IPS-NIHi7 (cell line): Measurements from ENCODE around the gene ECE2.

ENCODE experiments used
- DNase-seq: peaks from one replicate; pipeline ENCODE4 v3.0.0; 2012; ENCODE audit warnings: mixed read lengths; ENCODE audit errors: extremely low spot score

The ECE2 gene

DNA sequence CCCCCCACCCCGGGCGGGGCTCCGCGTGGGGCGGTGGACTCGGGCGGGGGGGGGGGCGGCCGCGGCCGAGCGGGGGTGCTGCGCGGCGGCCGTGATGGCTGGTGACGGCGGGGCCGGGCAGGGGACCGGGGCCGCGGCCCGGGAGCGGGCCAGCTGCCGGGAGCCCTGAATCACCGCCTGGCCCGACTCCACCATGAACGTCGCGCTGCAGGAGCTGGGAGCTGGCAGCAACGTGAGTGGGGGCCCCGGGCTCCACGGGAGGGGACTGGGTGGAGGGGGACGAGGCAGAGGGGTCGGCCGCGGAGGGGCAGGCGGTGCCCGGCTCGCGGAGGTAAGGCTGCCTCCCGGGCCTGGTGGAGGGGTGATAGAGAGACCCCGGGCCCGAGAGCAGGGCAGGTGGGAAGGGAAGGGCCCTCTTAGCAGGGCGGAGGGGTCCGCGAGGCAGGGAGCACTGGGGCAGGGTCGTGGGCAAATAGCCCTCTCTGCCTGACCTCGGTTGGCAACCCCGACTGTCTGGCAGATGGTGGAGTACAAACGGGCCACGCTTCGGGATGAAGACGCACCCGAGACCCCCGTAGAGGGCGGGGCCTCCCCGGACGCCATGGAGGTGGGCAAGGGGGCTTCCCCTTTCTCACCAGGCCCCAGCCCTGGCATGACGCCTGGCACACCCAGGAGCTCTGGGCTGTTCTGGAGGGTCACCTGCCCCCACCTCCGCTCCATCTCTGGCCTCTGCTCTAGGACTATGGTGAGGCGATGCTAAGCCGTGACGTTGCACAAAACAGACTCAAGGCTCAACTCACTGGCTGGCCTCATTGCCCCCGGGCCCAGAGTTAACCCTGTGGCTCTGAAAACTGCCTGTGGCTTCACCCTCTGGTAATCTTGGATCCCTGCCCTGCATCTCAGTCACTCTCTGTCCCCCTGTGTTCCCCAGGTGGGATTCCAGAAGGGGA, at the start of gene ECE2:
ECE2 (plus strand) TSS at position 62 of the 950 bp plus-strand sequence; CDS start at position 194, 132 bp downstream.
- no peak for DNase-seq

DNA sequence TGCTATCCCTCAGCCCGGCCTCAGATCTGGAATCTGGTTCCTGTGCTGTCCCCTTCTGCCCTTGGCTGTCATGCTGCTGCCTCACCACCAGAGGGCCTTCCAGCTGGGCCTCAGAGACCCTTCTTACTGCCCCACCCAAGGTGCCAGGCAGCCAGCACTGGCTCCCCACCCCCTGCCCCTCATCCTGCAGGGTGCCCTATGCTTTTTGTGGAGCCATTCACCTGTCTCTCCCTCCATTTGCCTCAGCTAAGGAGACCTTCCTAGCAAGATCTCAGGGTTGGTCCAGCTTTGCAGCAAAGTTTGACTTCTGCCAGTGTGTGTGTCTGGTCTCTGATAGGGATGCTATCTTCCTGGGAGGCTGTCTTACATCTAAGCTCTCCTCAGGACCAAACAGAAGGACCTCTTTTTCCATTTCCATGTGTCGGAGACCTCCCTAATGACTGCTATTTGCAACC, 48.3 kb upstream of the ECE2 start:
- DNase-seq, result peak; percentile 87

DNA sequence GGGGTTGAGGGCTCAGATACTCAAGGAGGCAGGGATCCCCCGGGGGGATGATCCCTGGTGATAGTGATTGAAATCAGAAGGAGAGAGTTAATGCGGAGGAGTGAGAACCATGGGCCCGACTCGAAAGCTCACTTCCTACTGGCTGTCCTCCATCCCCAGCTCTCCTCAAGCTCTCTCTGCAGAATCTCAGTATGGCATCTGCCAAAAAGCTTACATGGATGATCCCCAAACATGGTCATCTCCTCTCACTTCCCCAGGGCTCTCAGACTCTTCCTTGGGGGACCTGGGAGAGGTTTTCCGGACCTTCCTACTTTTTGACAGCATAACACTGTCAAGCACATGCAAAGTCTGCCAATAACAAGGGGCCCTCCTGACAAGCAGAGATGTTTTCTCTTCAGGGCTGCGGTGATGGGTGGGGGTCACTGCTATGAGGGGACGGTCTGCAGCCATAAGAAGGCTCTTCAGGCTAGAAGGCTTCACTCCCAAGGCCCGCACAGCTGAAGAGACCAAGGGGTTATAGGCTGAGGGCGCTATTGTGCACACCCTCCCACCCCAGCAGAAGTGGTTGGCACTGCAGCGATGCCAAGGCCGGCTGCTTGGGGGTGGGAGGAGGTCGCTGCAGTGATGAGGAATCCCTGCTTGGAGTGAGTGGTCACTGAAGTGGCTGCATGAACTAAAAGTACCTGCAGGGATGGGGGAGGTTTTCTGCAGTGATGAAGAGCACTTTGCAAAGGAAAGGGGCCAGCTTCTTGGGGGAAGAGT, 47.3 kb upstream of the ECE2 start:
- no peak for DNase-seq

DNA sequence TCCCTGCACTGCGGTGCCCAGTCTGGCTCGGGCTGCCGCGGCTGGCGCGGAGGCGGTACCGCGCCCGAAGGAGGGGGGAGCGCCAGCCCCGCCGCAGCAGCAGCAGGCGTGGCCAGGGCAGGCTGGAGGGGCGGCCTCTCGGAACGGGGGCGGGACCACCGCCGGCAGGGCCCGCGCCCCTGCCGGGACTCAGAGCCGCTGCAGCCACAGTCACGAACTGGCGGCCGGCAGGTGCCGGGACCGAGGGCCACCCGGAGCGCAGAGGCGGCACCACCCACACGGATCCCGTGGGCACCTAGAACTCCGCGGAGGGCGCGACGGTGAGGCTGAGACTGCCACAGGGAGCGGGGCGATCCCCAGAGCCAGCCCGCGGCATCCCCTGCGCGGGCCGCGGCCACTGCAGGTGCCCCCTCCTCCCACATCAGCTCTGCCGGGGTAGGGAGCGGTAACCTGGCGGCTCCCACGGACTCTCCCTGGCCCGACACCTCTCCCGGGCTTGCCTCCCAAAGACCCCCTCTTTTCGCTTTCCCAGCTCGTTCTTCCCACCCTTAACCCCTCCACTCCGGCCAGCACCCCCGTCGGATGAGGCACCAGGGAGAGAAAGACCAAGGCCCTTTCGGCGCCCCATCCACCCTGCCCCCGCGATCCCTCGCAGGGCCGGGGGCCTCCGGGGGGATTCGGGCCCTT, 46.3 kb upstream of the ECE2 start, which contains the start of gene VWA5B2:
VWA5B2 (plus strand) TSS at position 192 of the 687 bp plus-strand sequence. CDS start 944 bp downstream, outside the sequence.
- DNase-seq, result peak; percentile 97

DNA sequence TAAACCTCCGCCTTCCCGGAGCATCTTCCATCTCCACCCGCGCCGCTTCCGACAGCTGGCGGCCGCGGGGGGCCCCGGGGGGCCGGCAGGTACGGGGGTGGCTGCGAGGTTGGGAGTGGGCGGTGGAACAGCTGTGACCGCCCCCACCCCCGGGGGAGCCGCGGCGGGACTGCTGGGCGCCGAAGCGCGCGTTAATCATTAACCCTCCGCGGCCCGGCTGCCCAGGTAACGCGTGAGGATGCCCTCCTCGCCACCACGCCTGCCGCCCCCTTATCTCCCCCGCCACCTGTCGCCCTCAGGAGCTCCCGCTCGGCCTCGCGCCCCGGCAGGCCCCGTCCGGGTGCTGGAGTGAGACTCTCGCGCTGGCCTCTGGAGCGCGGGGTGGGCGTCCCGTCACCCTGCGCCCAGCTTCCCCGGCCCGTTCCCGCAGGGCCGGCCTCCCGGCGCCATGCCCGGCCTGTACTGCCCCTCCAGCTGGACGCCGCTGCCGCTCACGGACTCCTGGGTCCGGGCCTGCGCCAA, 45.7 kb upstream of the ECE2 start:
- no peak for DNase-seq

DNA sequence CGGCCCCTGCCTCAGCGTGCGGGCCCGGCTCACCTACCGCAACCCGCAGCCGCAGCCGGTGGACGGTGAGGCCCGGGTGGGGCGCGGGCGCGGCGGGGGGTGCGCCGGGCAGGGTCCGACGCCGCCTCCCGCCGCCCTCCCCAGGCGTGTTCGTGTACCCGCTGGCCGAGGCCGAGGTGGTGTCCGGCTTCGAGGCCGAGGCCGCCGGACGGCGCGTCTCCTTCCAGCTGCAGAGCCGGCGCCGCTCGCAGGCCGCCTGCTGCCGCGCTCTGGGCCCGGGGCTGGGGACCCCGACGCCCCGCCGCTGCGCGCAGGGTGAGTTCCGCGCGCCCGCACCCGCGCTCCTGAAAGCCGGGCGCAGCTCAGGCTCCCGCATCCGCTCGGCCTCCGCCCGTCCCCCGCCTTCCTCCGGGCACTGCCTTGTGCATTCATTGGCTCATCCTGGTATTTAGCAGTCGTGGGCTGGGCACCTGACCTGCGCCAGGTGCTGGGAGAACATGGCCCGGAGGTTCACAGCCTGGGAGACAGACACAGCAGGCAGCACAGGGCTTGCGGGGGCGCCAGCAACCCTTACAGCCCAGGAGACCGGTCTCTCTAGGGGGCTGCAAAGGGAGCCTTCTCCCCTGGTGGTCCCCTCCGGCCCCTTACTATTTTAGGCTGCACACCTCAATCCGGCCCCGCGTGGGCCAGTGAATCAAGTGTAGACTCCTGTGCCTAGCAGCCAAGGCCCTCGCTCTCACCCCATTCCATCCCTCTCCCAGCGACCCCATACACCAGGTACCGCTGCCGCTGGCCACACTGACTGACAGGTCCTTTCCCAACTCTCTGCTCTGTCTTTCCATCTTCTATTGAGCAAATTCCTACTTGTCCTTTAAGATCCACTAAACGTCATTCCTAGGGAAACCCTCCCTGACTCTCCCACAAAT, 45.0 kb upstream of the ECE2 start:
- DNase-seq, result no peak

DNA sequence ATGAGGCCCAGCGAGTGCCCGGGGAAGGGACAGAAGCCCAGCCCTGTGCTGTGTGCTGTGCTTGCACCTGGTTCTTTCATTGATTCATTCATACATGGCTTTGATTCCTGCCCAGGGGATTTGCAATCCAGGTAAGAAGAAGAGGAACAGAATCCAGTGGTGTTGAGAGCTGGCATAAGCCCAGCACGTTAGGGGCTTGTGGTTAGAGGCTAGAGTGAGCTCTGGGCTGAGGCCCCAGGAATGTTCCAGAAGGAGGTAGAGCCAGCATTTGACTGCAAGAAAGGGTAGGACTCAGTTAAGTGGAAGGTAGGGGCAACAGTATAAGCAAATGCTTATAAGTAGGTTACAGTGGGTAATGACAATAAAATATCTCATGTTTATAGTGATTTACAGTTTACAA, 44.2 kb upstream of the ECE2 start:
- no peak for DNase-seq

DNA sequence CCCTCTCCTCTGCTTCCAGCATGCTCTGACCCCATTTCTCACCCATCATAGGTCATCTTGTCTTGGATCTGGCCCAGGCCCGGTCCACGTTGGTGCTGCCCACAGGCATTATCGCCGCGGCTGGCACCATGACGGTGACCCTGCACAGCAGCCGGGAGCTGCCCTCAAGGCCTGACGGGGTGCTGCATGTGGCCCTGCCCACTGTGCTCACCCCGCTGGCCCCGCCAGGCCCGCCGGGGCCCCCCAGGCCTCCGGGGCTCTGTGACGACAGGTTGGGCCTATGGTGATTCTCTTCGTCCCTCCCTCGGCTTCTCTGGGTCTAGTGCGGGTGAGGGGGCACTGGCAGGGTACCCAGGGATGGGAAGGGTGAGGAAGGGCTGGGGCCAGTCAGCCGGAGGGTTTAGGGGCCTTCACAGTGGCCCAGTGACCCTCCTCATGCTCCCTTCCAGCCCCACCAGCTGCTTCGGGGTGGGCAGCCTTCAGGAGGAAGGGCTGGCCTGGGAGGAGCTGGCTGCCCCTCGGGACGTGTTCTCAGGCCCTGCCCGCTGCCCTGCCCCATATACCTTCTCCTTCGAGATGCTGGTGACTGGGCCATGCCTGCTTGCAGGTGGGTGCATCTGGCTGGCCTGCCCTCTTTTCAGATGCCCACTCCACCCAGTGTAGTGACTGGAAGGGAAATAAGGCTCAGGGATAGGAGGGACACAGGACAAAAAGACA, 42.5 kb upstream of the ECE2 start:
- DNase-seq, result no peak

DNA sequence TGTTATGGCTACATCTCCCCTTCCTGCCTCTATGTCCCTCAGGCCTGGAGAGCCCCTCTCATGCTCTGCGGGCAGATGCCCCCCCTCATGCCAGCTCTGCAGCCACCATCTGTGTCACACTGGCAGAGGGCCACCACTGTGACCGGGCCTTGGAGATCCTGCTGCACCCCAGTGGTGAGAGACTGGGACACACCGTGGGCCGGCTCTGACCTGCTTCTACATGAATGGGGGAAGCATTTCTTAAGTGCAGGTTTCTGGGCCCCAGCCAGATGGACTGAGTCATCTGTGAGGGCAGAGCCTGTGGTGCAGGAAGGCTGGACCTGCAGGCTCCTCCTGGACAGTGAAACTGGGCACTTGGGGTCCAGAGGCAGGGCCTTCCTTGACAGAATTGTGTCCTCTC, 41.6 kb upstream of the ECE2 start:
- no peak for DNase-seq

DNA sequence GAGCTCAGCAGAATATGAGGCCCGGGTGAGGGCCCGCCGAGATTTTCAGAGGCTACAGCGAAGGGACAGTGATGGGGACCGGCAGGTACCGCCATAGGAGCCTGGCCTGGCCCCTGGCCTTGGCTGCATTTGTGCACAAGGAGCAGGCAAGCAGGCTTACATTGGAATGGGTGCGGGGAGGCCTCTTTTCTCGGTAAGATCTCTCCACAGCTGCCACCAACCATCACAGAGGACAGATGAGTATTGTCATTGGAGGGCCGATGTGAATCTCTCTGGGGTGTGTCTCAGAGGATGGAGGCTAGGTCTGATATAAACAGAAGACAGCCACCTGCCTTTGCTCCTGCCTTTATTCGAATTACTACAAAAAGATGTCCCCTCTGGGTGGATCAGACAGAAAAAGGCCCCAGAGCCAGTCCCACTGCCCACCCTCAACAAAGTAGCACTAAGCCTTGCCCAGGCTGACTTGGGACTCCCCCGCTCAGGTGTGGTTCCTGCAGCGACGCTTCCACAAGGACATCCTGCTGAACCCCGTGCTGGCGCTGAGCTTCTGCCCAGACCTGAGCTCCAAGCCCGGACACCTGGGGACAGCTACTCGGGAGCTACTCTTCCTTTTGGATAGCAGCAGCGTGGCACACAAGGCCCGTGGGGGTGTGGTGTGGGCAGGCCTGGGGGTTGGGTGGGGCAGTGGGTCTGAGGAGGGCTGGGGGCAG, 41.0 kb upstream of the ECE2 start:
- no peak for DNase-seq

DNA sequence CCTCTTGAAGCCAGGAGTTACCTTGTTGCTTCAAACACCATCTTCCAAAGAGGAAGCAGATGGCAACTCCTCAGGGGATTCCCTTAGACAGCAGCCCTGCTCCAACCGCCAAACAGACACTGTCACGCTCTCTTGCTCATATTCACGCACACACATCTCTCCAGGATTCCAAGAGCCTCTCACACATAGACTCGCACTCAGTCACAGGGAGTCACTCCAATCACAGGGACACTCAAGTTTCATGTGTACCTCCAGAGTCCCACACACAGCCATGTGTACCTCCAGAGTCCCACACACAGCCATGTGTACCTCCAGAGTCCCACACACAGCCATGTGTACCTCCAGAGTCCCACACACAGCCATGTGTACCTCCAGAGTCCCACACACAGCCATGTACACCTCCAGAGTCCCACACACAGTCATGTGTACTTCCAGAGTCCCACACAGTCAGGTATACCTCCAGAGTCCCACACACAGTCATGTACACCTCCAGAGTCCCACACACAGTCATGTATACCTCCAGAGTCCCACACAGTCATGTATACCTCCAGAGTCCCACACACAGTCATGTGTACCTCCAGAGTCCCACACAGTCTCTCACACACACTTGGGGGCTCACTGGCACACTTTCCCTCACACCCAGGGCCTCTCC, 40.3 kb upstream of the ECE2 start:
- no peak for DNase-seq

DNA sequence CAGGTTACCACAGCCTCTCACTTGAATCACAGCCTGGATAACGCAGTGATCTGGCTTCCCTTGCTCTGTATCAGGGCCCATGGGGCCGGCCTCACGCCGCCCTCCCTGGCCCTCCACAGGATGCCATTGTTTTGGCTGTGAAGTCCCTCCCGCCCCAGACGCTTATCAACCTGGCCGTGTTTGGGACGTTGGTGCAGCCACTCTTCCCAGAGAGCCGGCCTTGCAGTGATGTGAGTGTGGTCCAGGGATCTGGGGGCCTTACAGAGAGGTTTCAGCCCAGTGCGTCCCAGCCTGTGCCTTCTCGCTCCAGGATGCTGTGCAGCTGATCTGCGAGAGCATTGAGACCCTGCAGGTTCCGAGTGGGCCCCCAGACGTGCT, 39.8 kb upstream of the ECE2 start:
- DNase-seq, result no peak

DNA sequence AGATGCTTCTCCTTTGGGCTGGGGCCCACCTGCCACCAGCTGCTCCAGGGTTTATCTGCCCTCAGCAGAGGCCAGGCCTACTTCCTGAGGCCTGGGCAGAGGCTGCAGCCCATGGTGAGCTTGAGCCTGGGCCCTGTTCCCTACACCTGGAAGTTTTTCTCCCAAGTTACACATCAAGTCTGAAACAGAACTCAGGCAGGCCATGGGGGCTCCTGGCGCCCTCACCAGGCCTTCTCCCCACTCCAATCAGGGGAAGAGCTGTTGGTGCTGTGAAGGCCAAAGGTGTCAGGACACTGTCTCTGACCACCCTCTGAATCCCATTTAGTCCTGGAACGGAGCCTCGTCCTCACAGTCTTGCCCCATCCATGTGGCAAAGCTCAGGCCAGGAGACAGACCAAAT, 39.2 kb upstream of the ECE2 start:
- no peak for DNase-seq

DNA sequence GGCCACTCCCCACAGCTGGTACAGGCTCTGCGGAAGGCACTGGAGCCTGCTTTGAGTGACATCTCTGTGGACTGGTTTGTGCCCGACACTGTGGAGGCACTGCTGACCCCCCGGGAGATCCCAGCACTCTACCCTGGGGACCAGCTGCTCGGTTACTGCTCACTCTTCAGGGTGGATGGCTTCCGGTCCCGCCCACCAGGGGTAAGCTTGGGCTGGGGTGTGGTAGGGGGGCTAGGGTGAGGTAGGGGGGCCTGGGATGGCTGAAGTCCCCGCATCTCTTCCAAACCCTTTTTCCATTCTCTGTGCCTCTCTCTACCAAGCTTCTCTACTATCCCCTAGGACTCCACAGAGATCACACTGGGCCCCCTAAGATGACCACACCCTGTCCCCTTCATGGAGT, 38.6 kb upstream of the ECE2 start:
- DNase-seq, result no peak

DNA sequence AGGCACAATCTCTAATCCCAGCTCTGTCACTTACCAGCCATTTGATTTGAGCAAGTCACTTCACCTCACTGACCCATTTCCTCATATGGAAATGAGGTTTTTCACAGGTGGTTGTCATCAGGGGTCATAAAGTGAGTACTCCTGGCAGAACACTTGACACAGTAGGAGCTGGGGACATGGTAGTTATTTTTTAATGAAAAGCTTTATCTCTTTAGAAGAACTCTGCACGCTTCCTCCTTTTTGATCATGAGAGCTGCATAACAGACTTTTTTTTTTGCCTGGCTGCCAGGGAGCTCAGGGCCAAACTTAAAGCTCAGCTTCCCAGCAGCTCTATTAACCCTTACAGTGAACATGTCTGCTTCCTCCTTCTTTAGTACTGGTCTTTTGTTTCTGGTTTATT, 38.0 kb upstream of the ECE2 start:
- DNase-seq, result no peak

DNA sequence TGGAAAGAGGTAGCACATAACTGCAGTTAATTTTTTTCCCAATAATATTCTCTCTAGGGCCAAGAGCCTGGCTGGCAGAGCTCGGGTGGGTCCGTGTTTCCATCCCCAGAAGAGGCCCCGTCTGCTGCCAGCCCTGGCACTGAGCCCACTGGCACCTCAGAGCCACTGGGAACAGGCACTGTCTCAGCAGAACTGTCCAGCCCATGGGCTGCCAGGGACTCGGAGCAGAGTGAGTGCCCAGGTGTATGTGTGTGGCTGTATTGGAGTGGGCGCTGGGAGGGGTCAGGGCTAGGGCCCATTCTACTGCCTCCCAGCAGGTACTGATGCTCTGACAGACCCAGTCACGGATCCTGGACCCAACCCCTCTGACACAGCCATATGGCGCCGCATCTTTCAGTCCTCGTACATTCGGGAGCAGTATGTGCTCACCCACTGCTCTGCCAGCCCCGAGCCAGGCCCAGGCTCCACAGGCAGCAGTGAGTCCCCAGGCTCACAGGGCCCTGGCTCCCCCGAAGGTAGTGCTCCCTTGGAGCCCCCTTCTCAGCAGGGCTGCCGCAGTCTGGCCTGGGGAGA, 37.5 kb upstream of the ECE2 start:
- no peak for DNase-seq

DNA sequence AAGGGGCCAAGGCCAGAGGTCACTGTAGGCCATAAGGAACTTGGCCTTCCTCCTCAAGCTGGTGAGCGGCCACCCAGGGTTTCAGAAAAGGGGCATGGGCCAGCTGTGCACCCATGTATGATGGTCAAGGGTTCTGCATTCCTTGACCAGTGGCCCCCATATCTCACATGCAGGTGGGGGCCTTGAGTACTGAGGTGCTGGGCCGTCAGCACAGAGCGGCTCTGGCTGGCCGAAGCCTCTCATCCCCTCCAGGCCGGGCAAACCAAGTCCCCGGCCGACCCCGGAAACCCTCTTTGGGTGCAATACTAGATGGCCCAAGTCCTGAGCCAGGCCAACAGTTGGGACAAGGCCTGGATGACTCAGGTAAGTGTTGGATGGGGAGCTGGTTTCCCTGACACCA, 36.6 kb upstream of the ECE2 start:
- no peak for DNase-seq

DNA sequence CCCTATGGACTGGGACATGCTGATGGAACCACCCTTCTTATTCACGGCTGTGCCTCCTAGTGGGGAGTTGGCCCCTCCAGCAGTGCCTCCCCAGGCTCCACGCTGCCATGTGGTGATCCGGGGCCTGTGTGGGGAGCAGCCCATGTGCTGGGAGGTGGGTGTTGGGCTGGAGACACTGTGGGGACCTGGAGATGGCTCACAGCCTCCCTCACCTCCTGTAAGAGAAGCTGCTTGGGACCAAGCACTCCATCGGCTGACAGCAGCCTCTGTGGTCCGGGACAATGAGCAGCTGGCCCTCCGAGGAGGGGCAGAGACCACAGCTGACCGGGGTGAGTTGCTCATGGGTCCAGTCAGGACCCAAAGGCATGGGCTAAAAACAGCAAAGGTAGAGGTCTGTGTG, 36.1 kb upstream of the ECE2 start:
- DNase-seq, result no peak
